Endothelial cell (in vitro differentiated cells): ENCODE data around the gene PAOX. TPM values are rescaled to one million over a fixed set of nuclear protein-coding genes. Genes with fewer than 3 reads are reported as not detected.

ENCODE experiments used
- DNase-seq: peaks from one replicate; pipeline ENCODE4 v3.0.0; 2021; ENCODE audit warnings: low spot score
- H3K27ac Mint-ChIP-seq: one replicate; pipeline ENCODE4 v1.8.0; 2021; ENCODE audit warnings: mixed read lengths, inconsistent platforms; ENCODE audit not compliant: unreplicated experiment
- H3K27me3 Mint-ChIP-seq: one replicate; pipeline ENCODE4 v1.8.0; 2021; ENCODE audit warnings: mild to moderate bottlenecking, moderate library complexity, mixed read lengths, inconsistent platforms; ENCODE audit not compliant: unreplicated experiment
- H3K36me3 Mint-ChIP-seq: one replicate; pipeline ENCODE4 v1.8.0; 2021; ENCODE audit warnings: mild to moderate bottlenecking, low read depth, mixed read lengths, inconsistent platforms; ENCODE audit not compliant: unreplicated experiment
- H3K4me1 Mint-ChIP-seq: one replicate; pipeline ENCODE4 v1.8.0; 2021; ENCODE audit warnings: mild to moderate bottlenecking, mixed read lengths, inconsistent platforms; ENCODE audit not compliant: unreplicated experiment
- H3K4me3 Mint-ChIP-seq: one replicate; pipeline ENCODE4 v1.8.0; 2021; ENCODE audit warnings: mild to moderate bottlenecking, mixed read lengths, inconsistent platforms; ENCODE audit not compliant: unreplicated experiment
- H3K9me3 Mint-ChIP-seq: one replicate; pipeline ENCODE4 v1.8.0; 2021; ENCODE audit warnings: mixed read lengths, inconsistent platforms; ENCODE audit not compliant: unreplicated experiment
- total RNA-seq: library from RNA; stranded (reverse); fragmentation: NEBNext Ultra II Directional; extraction: Animal tissue kit (Norgen Biotek cat#: 25700); gene quantifications from one replicate; pipeline ENCODE4 v1.2.1, GENCODE V29; 2021; ENCODE audit not compliant: unreplicated experiment
- TF ChIP-seq, protein P1 (sequence below): fragments of 200-600 bp; sonication (generic); IDR thresholded peaks from one replicate; pipeline ENCODE4 v1.5.0; 2021; ENCODE audit warnings: antibody characterized with exemption; ENCODE audit not compliant: unreplicated experiment

Gene PAOX
- total RNA-seq, 1 donor from 2014 or later, result 6.6 TPM

DNA sequence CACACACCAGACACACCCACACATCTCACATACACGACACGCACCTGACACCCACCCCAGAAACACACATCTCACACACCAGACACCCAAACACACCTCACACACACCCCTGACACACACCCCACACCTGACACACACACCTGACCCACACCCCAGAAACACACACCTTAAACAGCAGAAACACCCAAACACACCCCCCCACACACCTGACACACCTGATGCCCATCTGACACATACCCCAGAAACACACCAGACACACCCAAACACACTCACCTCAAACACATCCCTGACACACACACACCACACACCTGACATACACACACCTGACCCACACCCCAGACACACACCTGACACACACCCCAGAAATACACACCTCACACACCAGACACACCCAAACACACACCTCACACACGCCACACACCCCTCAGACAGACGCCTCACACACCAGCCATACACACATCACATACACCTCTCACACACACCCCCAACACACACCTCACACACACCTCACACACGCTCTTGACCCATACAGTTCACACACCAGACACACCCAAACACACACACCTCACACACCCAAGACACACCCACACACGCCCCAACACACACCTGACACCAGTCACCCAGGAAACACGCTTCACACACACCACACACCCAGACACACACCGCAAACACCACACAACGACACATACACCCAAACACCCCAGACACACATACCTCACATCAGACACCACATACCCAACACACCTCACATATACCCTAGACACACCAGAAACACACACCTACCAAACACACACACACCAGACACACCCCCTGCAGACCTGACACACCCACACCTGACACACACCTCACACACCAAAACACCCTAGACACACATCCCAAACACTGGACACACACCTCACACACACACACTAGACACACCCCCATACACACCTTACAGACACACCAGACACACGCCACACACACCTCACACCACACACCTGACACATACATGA, 40.7 kb upstream of the PAOX start:
- Mint-ChIP-seq H3K27ac (no peak overlapping the region), H3K9me3 (no peaks in the 10 kb centered on the region), H3K4me3 (no peak overlapping the region), H3K4me1 (no peaks in the 10 kb centered on the region), H3K27me3 (peaks cover 13% of the 10 kb centered on the region), H3K36me3 (no peaks in the 10 kb centered on the region)
- TF ChIP-seq, protein P1, sequence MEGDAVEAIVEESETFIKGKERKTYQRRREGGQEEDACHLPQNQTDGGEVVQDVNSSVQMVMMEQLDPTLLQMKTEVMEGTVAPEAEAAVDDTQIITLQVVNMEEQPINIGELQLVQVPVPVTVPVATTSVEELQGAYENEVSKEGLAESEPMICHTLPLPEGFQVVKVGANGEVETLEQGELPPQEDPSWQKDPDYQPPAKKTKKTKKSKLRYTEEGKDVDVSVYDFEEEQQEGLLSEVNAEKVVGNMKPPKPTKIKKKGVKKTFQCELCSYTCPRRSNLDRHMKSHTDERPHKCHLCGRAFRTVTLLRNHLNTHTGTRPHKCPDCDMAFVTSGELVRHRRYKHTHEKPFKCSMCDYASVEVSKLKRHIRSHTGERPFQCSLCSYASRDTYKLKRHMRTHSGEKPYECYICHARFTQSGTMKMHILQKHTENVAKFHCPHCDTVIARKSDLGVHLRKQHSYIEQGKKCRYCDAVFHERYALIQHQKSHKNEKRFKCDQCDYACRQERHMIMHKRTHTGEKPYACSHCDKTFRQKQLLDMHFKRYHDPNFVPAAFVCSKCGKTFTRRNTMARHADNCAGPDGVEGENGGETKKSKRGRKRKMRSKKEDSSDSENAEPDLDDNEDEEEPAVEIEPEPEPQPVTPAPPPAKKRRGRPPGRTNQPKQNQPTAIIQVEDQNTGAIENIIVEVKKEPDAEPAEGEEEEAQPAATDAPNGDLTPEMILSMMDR, result no peak
- DNase-seq, result no peak

DNA sequence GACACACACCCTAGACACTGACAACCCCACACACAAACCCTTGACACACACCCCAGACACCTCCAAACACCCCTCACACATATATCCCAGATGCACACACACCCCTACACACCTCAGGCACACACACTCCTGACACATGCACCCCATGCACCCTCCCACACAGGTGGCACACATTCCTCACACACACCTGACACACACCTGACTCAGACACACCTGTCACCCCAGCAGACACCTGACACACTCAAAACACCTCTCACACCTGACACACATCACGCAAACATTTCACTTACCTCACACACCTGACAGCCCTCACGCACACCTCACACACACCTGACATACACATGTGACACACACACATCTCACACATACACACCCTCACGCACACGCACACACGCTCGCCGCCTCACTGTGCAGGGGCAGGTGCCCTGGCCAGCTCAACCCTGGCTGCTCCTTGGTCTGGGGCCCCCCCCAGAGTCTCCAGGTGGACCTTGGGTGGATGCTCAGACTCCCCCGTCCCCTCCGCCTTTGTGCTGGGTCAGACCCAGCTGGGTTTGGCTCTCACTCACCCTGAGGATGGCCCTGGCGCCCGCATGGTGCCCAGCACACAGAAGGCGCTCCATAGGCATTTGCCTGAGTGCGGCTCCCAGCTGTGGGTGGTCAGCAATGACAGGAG, 39.2 kb upstream of the PAOX start:
- H3K4me1 Mint-ChIP-seq, result no peaks in the 10 kb centered on the region
- peaks cover 8% of the 10 kb centered on the region for H3K27me3 Mint-ChIP-seq
- no peak overlapping the region for H3K4me3 Mint-ChIP-seq
- H3K9me3 Mint-ChIP-seq, result no peaks in the 10 kb centered on the region
- DNase-seq, result no peak
- TF ChIP-seq, protein P1, result no peak
- no peak overlapping the region for H3K27ac Mint-ChIP-seq
- H3K36me3 Mint-ChIP-seq, result no peaks in the 10 kb centered on the region

DNA sequence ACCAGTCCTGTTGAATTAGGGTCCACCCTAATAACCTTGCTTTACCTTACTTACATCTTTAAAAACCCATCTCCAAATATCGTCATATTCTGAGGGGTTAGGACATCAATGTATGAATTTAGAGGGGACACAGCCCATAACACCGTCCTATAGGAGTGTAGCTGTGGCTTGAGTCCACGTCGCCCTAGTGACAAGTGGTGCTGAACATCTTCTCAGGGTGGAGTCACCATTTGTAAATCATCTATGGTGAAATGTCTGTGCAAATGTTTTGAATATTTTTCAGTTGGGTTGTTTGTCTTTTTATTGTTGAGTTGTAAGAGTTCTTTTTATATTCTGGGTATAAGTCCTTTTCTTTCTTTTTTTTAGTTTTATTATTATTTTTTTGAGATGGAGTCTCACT, 37.1 kb upstream of the PAOX start:
- TF ChIP-seq, protein P1, result no peak
- Mint-ChIP-seq H3K4me3 (no peak overlapping the region), H3K4me1 (no peaks in the 10 kb centered on the region), H3K27me3 (peaks cover 4% of the 10 kb centered on the region), H3K27ac (no peak overlapping the region), H3K9me3 (no peaks in the 10 kb centered on the region), H3K36me3 (no peaks in the 10 kb centered on the region)
- DNase-seq, result no peak

DNA sequence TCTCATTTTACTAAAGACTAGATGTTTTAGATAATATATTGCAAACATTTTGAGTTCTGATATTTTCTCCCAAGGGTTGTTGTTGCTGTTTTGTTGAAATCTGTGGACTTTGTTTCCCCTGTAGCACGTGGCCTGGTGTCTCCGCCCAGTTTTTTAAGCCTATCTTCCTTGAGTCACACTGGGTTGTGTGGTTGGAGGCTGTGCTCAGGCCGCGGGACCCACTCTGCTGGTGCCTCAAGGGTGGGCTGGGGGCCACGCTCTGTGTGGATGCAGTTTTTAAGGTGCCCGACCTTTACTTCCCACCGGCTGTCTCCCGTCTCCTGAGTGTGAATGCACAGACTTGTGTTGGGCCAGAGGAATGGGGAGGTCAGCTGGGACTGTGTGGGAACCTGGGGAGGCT, 36.1 kb upstream of the PAOX start:
- H3K4me3 Mint-ChIP-seq, result no peak overlapping the region
- no peaks in the 10 kb centered on the region for H3K36me3 Mint-ChIP-seq
- no peak overlapping the region for H3K27ac Mint-ChIP-seq
- peaks cover 4% of the 10 kb centered on the region for H3K27me3 Mint-ChIP-seq
- no peaks in the 10 kb centered on the region for H3K9me3 Mint-ChIP-seq
- DNase-seq, result no peak
- no peaks in the 10 kb centered on the region for H3K4me1 Mint-ChIP-seq
- TF ChIP-seq, protein P1, result no peak

DNA sequence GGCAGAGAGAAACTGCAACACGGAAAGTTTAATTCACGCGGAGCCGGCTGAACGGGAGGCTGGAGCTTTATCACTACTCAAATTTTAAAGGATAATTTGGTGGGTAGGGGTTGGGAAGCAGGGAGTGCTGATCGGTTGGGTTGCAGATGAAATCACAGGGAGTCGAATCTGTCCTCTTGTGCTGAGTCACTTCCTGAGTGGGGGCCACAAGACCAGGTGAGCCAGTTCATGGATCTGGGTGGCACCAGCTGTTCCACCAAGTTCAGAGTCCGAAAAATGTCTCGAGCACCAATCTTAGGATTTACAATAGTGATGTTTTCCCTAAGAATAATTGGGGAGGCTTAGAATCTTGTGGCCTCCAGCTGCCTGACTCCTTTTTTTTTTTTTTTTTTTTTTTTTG, 35.5 kb upstream of the PAOX start:
- H3K4me1 Mint-ChIP-seq, result no peaks in the 10 kb centered on the region
- H3K36me3 Mint-ChIP-seq, result no peaks in the 10 kb centered on the region
- no peaks in the 10 kb centered on the region for H3K9me3 Mint-ChIP-seq
- H3K27me3 Mint-ChIP-seq, result peaks cover 4% of the 10 kb centered on the region
- no peak overlapping the region for H3K27ac Mint-ChIP-seq
- TF ChIP-seq, protein P1, result no peak
- no peak for DNase-seq
- H3K4me3 Mint-ChIP-seq, result no peak overlapping the region
